Embryonic facial prominence (tissue), 1 donor: ENCODE measurements around the gene HEXIM2.
A peak's percentile ranks its signal among the peaks of the same experiment; 100 is the strongest.
"Not testable (repeated sequence)": the region's sequence is repeated elsewhere in the genome, so short reads cannot be mapped to it uniquely, and the experiment has no call there.

Experiments used
- DNase-seq: peaks from one replicate; pipeline ENCODE4 v3.0.0-alpha.2; 2016; ENCODE audit errors: extremely low spot score

HEXIM2 gene

DNA sequence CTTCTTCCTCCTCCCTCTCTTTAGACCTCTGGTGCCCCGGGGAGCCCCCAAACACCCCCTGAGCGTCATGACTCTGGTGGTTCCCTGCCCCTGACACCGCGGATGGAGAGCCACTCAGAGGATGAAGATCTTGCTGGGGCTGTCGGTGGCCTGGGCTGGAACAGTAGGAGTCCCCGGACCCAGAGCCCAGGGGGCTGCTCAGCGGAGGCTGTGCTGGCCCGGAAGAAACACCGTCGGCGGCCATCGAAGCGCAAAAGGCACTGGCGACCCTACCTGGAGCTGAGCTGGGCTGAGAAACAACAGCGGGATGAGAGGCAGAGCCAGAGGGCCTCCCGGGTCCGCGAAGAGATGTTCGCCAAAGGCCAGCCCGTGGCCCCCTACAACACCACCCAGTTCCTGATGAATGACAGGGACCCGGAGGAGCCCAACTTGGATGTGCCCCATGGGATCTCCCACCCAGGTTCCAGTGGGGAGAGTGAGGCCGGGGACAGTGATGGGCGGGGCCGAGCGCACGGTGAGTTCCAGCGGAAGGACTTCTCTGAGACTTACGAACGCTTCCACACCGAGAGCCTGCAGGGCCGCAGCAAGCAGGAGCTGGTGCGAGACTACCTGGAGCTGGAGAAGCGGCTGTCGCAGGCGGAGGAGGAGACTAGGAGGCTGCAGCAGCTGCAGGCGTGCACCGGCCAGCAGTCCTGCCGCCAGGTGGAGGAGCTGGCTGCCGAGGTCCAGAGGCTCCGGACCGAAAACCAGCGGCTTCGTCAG is 7.5 kb downstream of the HEXIM2 start:
- DNase-seq, result no peak

DNA sequence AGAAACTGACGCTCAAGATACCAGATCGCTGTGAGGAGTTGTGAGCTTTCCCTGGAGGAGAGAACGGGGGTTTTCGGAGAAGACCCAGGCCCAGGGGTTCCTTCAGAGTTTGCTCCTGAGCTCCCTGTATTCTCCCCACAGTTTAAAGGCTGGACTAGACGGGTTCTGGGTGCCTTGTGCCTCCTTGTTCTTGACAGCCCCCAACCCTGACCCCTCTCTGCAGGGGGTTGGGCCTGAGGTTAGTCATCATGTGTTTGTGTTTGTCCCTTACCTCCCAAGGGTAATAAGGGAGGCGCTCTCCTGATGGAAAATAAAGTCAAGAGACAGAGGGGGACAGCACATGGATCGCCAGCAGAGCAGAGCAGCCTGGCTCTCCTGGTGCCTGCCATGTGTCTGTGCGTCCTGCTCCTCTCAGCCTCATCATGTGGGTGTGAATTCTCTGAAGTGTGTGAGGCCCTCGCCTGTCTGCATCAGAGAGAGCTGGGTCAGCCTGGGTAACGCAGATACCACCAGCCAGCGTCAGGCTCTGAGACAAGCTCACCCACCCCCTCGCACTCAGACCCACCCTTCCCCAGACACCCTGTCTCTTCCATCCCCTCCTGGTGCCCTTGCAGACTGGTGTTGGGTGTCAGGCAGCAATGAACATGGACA is 8.7 kb downstream of the HEXIM2 start:
- DNase-seq, result no peak

- DNase-seq, result no peak
These were observed 9.3 kb downstream of the HEXIM2 start for GRCh38 chr17:45170931-45171337.

GRCh38 chr17:45171338-45172231 is 9.9 kb downstream of the HEXIM2 start:
- peak; percentile 48 for DNase-seq

DNA sequence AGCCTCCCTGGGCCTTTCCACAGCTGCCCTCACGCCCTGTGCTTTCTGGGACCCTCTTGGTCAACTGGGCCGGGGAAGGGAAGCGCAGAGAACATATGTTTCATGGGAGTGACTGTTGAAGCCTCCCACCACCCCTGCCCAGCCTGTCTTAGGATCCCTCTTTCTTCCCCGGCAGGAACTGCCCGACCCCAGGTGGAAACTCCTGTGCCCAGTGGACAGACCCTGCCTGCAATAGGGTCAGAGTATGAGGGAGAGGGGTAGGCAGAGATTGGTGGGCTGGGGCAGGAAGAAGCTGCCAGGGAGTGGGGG is 10.5 kb downstream of the HEXIM2 start:
- DNase-seq, result no peak

- no peak for DNase-seq
These were observed 11.0 kb downstream of the HEXIM2 start for GRCh38 chr17:45172541-45173286.

- DNase-seq, result no peak
These were observed 14.1 kb downstream of the HEXIM2 start for GRCh38 chr17:45175759-45176115.

- DNase-seq, result no peak
These were observed 15.9 kb downstream of the HEXIM2 start for GRCh38 chr17:45177563-45177962.

DNA sequence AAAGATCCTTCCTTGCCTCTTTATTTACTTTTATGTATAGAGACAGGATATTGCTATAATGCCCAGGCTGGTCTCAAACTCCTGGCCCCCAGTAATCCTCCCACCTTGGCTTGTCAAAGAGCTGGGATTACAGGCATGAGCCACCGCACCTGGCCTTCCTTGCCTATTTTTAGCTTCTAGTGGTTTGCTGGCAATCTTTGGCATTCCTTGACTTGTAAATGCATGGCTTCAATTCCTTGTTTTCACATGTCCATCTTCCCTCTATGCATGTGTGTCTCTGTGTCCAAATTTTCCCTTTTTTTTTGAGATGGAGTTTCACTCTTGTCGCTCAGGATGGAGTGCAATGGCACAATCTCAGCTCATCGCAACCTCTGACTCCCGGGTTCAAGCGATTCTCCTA is 22.5 kb downstream of the HEXIM2 start:
- no peak for DNase-seq

- no peak for DNase-seq
These were observed 25.2 kb downstream of the HEXIM2 start for GRCh38 chr17:45186801-45187354.

DNA sequence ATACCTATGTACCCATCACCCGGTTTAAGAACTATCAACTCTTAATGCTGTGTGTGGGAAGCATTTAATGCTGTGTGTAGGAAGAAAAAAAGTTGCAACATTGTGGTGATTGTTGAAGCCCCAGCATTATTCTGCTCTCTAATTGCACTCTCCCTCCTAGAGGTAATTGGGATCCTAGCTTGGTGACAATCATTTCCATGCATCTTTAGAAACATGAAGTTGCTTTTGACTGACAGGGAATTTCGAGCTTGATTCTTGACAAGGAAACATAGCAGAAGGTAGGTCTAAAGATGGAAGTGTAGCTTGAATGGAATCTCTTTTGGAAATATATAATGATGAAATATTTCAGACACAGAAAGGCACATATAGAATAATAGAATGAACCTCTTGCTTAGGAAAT is 27.3 kb downstream of the HEXIM2 start:
- no peak for DNase-seq

- DNase-seq, result no peak
These were observed 29.0 kb downstream of the HEXIM2 start for GRCh38 chr17:45190503-45191255.

- DNase-seq, result no peak
These were observed 33.7 kb downstream of the HEXIM2 start for GRCh38 chr17:45195424-45195823.

- no peak for DNase-seq
These were observed 35.4 kb downstream of the HEXIM2 start for GRCh38 chr17:45197108-45197507.

DNA sequence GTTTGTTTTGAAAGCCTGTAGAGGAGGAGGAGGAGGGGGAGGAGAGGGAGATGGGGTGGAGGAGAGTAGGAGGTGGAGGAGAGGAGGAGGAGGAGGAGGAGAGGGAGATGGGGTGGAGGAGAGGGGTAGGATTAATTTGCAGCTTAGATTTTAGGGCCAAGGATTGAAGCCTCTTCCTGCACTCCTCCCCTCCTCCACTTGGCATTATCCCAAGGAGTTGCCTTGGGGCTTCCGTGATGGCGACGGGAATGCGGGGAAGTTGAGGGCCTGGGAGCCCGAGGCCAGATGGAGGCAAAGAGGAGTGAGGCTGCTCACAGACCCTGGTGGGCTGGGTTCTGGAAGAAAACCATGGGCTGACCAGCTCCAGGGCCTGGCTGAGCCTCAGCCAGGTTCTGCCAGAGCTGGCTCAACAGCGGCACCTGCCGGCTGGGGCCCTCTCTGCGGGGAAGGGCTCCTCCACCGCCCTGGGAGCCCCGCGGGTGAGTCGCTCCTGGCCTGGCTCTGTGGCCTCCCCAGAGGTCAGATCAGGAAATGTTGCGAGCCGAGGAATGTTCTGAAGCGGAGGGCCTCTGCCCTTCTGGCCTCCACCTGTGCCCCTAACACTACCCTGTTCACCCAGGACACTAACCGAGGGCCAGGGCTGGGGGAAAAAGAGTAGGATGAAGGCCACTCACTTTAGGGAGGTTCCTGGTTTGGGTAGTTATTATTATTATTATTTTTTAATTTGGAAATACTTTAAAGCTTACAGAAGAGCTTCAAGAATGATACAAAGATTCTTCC is 36.1 kb downstream of the HEXIM2 start:
- no peak for DNase-seq

DNA sequence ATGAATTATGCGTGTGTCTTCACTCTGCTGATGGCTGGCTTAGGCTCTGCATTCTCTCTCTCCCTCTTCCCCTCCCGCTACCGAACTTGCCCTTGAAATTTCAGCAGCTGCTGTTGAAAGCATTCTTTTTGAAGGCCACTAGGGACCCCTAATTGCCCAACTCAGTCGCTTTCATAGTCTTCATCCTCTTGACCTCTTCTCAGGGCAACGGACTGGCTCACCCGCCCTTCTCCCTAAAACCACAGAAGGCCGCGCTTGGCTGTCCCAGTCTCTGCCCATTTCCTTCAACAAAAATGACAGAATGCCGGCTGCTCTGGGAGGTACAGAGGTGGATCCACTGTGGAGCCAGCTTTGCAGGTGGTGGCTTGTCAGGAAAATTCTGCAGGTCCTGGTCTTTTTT is 39.0 kb downstream of the HEXIM2 start:
- DNase-seq, result no peak

GRCh38 chr17:45201457-45201856 is 39.8 kb downstream of the HEXIM2 start:
- DNase-seq, result no peak

- DNase-seq, result not testable (repeated sequence)
These were observed 40.2 kb downstream of the HEXIM2 start for GRCh38 chr17:45201880-45202279.

- peak; percentile 88 for DNase-seq
These were observed 57.4 kb downstream of the HEXIM2 start for GRCh38 chr17:45218895-45219661.
